NOMO-1 treated with DMSO at 0.1 percent for 48 hours (cell line): Measurements from ENCODE around the gene ITGB6.

Source experiments
- DNase-seq: peaks from one replicate; lab custom pipeline; 2025; ENCODE audit not compliant: unreplicated experiment; lab: John Stamatoyannopoulos, UW

The ITGB6 gene

DNA sequence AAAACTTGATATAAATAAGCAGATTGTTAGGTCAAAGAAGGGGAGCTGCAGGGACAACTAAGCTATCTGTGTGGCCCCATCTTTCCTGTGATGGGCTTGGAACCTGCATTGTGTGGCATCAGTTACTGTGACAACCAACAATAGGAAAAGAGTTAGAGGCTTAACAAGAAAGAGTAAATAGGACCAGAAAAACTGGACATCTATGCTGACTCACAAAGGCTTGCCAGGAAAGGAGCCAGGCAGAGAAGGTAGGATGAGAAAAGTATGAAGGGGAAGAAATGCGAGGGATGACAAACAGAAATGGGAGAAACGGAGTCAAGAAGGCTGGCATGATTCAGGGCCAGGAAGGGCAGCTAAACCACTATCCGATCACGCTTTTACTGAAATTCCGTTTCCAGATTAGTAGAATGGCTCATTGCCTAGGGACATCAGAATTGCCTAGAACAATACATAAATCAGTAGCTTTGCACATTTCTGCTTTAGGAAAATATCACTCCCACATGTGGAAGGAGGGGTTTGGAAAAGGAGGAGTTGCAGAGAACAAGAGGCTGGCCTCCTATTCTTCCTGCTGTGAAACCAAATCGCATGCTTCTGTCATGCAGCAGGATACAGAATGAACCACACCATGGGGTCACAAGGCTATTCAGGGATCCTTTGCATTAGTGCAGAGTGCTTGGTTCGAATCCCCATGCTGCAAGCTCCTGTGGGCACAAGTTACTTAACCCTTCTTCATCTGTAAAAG lies 144.9 kb downstream of the ITGB6 start:
- DNase-seq: no peak

GRCh38 chr2:160053946-160054345 lies 146.1 kb downstream of the ITGB6 start:
- DNase-seq: no peak

DNA sequence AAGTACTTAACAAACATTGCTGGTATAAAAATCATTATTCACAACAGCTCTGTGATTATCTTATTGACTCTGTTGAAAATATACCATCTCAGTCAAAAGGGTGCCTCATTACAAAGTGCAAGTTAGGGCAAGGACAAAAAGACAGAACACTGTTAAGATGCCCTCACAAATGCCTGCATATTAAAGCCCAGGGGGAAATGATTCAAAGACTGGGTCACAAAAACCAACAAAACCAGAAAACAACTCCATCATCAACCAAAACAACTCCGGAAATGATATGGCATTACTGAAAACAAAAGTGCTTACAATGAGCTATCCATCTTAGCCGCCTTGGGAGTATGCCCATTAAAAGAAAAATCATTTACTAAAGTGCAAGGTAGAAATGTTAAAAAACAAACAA lies 147.5 kb downstream of the ITGB6 start:
- no peak for DNase-seq

DNA sequence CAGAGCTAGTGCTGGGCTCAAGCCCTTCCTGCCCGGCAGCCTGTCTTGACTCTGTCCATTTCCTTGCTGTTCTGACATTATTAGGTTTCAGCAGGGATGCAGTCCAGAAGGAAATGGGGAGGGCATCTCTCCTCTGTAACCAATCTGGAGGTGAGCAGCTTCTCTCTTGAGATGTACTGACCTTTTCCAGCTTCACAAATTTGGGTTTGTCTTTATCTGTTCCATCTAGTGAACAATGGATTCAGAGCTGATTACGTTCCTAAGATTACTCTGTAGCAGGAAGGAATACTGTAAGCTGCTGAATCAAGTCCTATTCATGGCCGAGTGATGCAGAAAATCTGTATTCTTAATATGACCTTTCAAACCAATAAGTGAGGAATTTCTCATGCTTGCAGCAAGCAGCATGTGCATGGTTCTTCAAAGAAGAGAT lies 148.7 kb downstream of the ITGB6 start:
- no peak for DNase-seq

DNA sequence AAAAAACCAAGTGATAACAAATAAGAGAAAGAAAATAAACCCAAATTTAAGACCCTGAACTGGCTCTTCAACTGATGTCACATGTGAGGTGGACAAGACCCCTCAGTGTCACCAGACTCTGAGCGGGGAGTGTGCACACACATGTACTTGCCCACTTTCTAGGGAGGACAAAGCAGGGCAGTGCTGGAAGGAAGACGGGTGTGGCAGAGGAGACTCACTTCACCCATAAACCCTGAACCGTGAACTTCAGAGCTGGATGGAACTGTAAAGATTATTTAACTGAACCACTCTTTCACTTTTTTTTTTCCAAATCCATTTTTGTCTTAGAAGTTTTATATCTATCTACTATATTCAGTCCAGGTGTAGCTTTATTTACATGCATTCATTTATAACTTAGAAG lies 149.9 kb downstream of the ITGB6 start:
- no peak for DNase-seq
